ENCODE measurements around the gene IFNA14.

IFNA14 gene

GRCh38 chr9:21239911-21240310 is at the start of gene IFNA14:
Gene IFNA14 (minus strand): TSS chr9:21240005. CDS start chr9:21239935, 70 bp downstream.
- no peak for DNase-seq (ENCODE audit: low spot score in 2 of 2)
- H3K9me3 Mint-ChIP-seq = no peaks in the 10 kb centered on the region
- no peak within 1 kb of the TSS for H3K4me3 Mint-ChIP-seq
- H3K4me1 Mint-ChIP-seq = peaks cover 13% of the 10 kb centered on the region
- H3K27ac Mint-ChIP-seq = no peak within 1 kb of the TSS
- no peaks in the 10 kb centered on the region for H3K36me3 Mint-ChIP-seq
- ATAC-seq = no peak

GRCh38 chr9:21287280-21287679 is 47.5 kb upstream of the IFNA14 start:
- DNase-seq (ENCODE audit: low spot score in 2 of 2) (no peak), ATAC-seq (no peak)
- H3K4me3 Mint-ChIP-seq = no peak overlapping the region
- no peaks in the 10 kb centered on the region for H3K36me3 Mint-ChIP-seq
- H3K27ac Mint-ChIP-seq = no peak overlapping the region
- no peaks in the 10 kb centered on the region for H3K9me3 Mint-ChIP-seq
- no peaks in the 10 kb centered on the region for H3K4me1 Mint-ChIP-seq

DNA sequence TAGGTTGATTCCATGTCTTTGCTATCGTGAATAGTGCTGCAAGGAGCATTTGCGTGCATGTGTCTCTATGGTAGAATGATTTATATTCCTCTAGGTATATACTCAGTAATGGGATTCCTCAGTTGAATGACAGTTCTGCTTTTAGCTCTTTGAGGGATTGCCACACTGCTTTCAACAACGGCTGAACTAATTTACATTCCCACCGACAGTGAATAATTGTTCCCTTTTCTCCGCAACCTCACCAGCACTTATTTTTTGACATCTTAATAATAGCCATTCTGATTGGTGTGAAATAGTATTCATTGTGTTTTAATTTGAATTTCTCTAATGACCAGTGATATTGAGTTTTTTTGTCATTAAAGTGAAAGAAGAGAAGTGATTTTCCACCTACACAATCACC is 46.9 kb upstream of the IFNA14 start:
- H3K4me1 Mint-ChIP-seq = no peaks in the 10 kb centered on the region
- H3K36me3 Mint-ChIP-seq = no peaks in the 10 kb centered on the region
- no peaks in the 10 kb centered on the region for H3K9me3 Mint-ChIP-seq
- ATAC-seq (no peak), DNase-seq (ENCODE audit: low spot score in 2 of 2) (no peak)
- no peak overlapping the region for H3K4me3 Mint-ChIP-seq
- H3K27ac Mint-ChIP-seq = no peak overlapping the region

DNA sequence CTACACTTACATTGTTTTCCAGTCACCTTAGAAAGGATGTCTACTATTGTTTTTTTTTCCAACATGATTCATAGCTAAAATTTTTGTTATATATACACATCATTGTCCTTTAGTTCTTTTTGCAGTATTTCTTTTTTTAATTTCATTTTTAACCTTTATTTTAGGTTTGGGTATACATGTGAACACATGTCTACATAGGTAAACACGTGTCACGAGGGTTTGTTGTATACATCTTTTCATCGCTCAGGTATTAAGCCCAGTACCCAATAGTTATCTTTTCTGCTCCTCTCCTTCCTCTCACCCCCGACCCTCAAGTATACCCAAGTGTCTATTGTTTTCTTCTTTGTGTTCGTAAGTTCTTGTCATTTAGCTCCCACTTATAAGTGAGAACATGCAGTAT is 46.3 kb upstream of the IFNA14 start:
- no peak overlapping the region for H3K27ac Mint-ChIP-seq
- ATAC-seq = no peak
- H3K9me3 Mint-ChIP-seq = no peaks in the 10 kb centered on the region

GRCh38 chr9:21281275-21281674 is 41.5 kb upstream of the IFNA14 start:
- no peak for DNase-seq (ENCODE audit: low spot score in 2 of 2)
- Mint-ChIP-seq H3K27ac (no peak overlapping the region), H3K36me3 (no peaks in the 10 kb centered on the region), H3K4me3 (no peak overlapping the region), H3K4me1 (no peaks in the 10 kb centered on the region), H3K9me3 (no peaks in the 10 kb centered on the region)
- no peak for ATAC-seq

More for the DNA sequence above, 46.3 kb upstream of the IFNA14 start:
- DNase-seq (ENCODE audit: low spot score in 2 of 2) = no peak
- H3K4me1 Mint-ChIP-seq = no peaks in the 10 kb centered on the region
- no peaks in the 10 kb centered on the region for H3K36me3 Mint-ChIP-seq
- no peak overlapping the region for H3K4me3 Mint-ChIP-seq

GRCh38 chr9:21268347-21268657 is 28.5 kb upstream of the IFNA14 start:
- H3K9me3 Mint-ChIP-seq = no peaks in the 10 kb centered on the region

DNA sequence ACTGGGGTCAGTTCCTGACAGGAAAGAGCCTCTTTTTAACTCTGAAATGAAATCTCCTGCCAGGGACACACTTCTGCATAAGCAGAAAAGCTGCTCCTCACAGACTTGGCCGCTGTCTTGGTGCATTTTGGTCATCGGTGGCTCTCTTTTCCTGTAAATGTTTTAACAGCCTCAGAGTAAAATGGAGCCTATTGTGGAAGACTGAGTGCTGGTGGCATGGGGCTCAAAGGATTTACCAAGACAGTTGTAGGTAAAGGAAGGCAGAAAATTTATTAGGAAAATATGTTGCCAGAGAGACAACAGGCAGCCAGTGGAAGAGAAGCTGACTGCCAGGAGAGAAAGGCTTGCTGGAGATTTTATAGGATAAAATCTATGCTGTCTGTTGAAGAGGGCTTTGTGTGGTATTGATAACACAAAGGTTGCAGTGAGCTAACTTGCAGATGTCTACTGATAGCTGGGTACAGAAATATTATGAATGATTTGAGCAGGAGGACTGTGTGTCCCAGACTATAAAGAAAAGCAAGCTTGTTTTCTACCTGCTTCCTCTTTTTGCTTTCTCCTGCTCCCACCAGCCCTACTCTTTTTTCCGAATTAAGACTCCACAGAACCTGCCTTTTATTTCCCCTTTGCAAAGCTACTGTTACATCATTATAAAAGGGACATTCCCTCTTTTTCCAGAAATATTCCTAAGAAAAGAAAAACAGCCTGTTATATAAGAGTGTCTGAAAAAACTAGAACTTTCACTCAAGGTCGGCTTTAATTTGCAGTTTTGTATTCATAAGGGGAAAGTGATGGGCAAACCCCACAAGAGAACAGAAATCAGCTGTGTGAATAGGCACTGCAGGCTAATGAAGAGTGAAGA is 27.9 kb upstream of the IFNA14 start:
- Mint-ChIP-seq H3K36me3 (no peaks in the 10 kb centered on the region), H3K4me1 (no peaks in the 10 kb centered on the region), H3K4me3 (no peak overlapping the region)

More at GRCh38 chr9:21268347-21268657, 28.5 kb upstream of the IFNA14 start:
- no peak overlapping the region for H3K27ac Mint-ChIP-seq
- no peak overlapping the region for H3K4me3 Mint-ChIP-seq
- H3K4me1 Mint-ChIP-seq = no peaks in the 10 kb centered on the region
- H3K36me3 Mint-ChIP-seq = no peaks in the 10 kb centered on the region
- ATAC-seq (no peak), DNase-seq (ENCODE audit: low spot score in 2 of 2) (no peak)

DNA sequence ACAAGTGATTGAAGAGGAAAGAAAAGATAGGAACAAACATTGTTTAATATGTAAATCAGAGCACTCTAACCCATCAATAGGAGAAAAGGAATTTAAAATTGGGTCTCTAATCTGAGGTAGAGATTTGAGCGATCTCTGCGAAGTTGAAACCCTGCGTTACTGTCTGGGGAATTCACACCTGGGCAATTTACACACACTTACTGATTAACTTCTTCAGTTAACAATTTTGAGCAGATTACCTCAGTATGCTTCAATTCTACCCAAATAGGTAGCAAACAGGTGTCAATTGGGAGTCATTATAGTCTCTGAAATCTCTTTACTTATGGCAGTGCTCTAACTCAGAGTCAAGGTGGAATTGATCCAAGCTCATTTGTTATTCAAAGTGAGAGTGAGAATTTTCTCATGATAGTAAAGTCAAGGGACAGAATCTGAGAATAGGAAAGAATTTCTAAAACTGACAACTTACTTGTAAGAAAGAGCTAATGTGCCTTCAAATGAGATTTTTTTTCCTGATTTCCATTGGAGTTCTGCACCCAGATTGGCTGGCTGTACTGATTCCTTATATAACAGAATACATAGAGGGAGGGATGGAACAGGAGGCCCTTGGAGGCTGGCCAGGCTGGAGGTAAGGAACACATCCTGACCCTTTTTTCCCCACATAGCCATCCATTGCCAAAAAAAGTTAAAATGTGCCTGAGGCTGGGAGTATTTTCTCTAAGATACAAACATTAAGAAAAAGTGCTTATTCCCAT is 27.1 kb upstream of the IFNA14 start:
- Mint-ChIP-seq H3K4me3 (no peak overlapping the region), H3K36me3 (no peaks in the 10 kb centered on the region), H3K9me3 (no peaks in the 10 kb centered on the region), H3K4me1 (no peaks in the 10 kb centered on the region), H3K27ac (no peak overlapping the region)
- no peak for ATAC-seq
- no peak for DNase-seq (ENCODE audit: low spot score in 2 of 2)

More for the DNA sequence above, 27.9 kb upstream of the IFNA14 start:
- no peak overlapping the region for H3K27ac Mint-ChIP-seq
- ATAC-seq (no peak), DNase-seq (ENCODE audit: low spot score in 2 of 2) (no peak)
- H3K9me3 Mint-ChIP-seq = no peaks in the 10 kb centered on the region

GRCh38 chr9:21265421-21266189 is 25.8 kb upstream of the IFNA14 start:
- Mint-ChIP-seq H3K27ac (no peak overlapping the region), H3K4me3 (no peak overlapping the region), H3K9me3 (no peaks in the 10 kb centered on the region), H3K36me3 (no peaks in the 10 kb centered on the region), H3K4me1 (no peaks in the 10 kb centered on the region)
- no peak for DNase-seq (ENCODE audit: low spot score in 2 of 2)
- peak; percentile 34 for ATAC-seq

GRCh38 chr9:21255538-21256212 is 15.9 kb upstream of the IFNA14 start:
- no peaks in the 10 kb centered on the region for H3K9me3 Mint-ChIP-seq
- H3K36me3 Mint-ChIP-seq = no peaks in the 10 kb centered on the region
- DNase-seq (ENCODE audit: low spot score in 2 of 2) = no peak
- no peak overlapping the region for H3K4me3 Mint-ChIP-seq
- no peak for ATAC-seq
- no peak overlapping the region for H3K27ac Mint-ChIP-seq
- H3K4me1 Mint-ChIP-seq = peaks cover 6% of the 10 kb centered on the region

GRCh38 chr9:21252721-21253547 is 13.1 kb upstream of the IFNA14 start:
- Mint-ChIP-seq H3K4me3 (no peak overlapping the region), H3K9me3 (no peaks in the 10 kb centered on the region), H3K4me1 (peaks cover 6% of the 10 kb centered on the region), H3K27ac (no peak overlapping the region), H3K36me3 (no peaks in the 10 kb centered on the region)
- DNase-seq (ENCODE audit: low spot score in 2 of 2) = no peak
- peak; percentile 72 for ATAC-seq

GRCh38 chr9:21251638-21252037 is 11.8 kb upstream of the IFNA14 start:
- DNase-seq (ENCODE audit: low spot score in 2 of 2) = no peak
- Mint-ChIP-seq H3K4me3 (no peak overlapping the region), H3K9me3 (no peaks in the 10 kb centered on the region), H3K4me1 (peaks cover 6% of the 10 kb centered on the region), H3K27ac (no peak overlapping the region), H3K36me3 (no peaks in the 10 kb centered on the region)
- ATAC-seq = no peak

- H3K27ac Mint-ChIP-seq = no peak overlapping the region
- no peak overlapping the region for H3K4me3 Mint-ChIP-seq
- DNase-seq (ENCODE audit: low spot score in 2 of 2) (no peak), ATAC-seq (no peak)
- peaks cover 6% of the 10 kb centered on the region for H3K4me1 Mint-ChIP-seq
- H3K36me3 Mint-ChIP-seq = no peaks in the 10 kb centered on the region
- H3K9me3 Mint-ChIP-seq = no peaks in the 10 kb centered on the region
Measured at GRCh38 chr9:21251190-21251589, 11.4 kb upstream of the IFNA14 start.

DNA sequence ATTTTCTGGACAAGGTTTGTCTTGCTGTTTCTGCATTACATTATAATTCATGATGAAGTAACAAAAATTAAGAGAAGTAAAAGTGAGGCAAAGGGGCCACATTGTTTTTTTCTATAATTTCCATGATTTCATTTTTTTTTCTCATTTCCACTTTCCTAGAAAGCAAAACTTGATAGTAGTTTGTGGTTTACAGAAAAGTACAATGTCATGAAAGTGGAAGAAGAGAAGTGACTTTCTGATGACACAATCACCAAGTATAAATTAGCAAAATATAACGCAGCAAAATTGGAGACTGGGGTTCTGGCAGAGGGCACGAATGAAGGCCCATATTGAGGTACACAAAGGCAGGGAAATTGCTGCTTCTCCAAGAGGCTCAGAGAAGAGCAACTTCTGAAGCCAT is 5.0 kb upstream of the IFNA14 start:
- ATAC-seq (no peak), DNase-seq (ENCODE audit: low spot score in 2 of 2) (no peak)
- no peaks in the 10 kb centered on the region for H3K9me3 Mint-ChIP-seq
- no peak overlapping the region for H3K4me3 Mint-ChIP-seq
- no peaks in the 10 kb centered on the region for H3K4me1 Mint-ChIP-seq
- H3K36me3 Mint-ChIP-seq = no peaks in the 10 kb centered on the region
- no peak overlapping the region for H3K27ac Mint-ChIP-seq

Data from stimulated activated effector memory CD8-positive, alpha-beta T cell treated with anti-CD3 and anti-CD28 coated beads, Interleukin-12 subunit alpha, Interleukin-12 subunit beta, amount 100 ng/mL, for 72 hours (primary cell).